ENCODE data around the gene MUSTN1.

GRCh38 chr3:52827866-52828376 is 6.9 kb downstream of the MUSTN1 start:
- TF ChIP-seq EZH2 (IDR thresholded peaks at IDR 0.05; ENCODE audit: insufficient read depth, low read length) (no peak), CTCF (IDR thresholded peaks at IDR 0.05; ENCODE audit: insufficient read depth, low read depth, low read length) (no peak)
